ENCODE results near the gene ST3GAL2. TPM values are rescaled to one million over a fixed set of nuclear protein-coding genes. Genes with fewer than 3 reads are reported as not detected.

ST3GAL2 gene
- total and polyA plus RNA-seq, 9 of the 15 experiments (the other 6 are each of a cell fraction or from before 2014, with no cell fraction given) = 1.5 to 108 (median 34.3) TPM

- TF ChIP-seq ZNF592 (IDR thresholded peaks at IDR 0.05) (0 out of 2 replicates have a peak, but pooled peaks have one; percentile 56), TFE3 (CRISPR knock-in tag; IDR thresholded peaks at IDR 0.05) (no peak)
Measured at GRCh38 chr16:70434484-70435260, 4.2 kb downstream of the ST3GAL2 start (continued).

All from K562 (cell line).